IPS DF 6.9 (cell line): ENCODE results near the gene FXYD7.

Experiments used
- DNase-seq: peaks from one replicate; pipeline ENCODE4 v3.0.0-alpha.2; 2013; ENCODE audit warnings: low read depth, low spot score
- H3K27ac ChIP-seq: one replicate; pipeline ENCODE4 v1.5.1; 2013; ENCODE audit warnings: low read length, control low read depth
- H3K27me3 ChIP-seq: 2 replicates; pipeline ENCODE4 v1.6.1; 2013; ENCODE audit warnings: mild to moderate bottlenecking, low read length; ENCODE audit not compliant: control insufficient read depth, insufficient read depth
- H3K36me3 ChIP-seq: 2 replicates; pipeline ENCODE4 v1.6.1; 2013; ENCODE audit warnings: low read length; ENCODE audit not compliant: control insufficient read depth, insufficient read depth
- H3K4me1 ChIP-seq: 2 replicates; pipeline ENCODE4 v1.6.1; 2013; ENCODE audit warnings: low read length; ENCODE audit not compliant: control insufficient read depth, insufficient read depth
- H3K4me3 ChIP-seq: 2 replicates; pipeline ENCODE4 v1.5.1; 2013; ENCODE audit warnings: mild to moderate bottlenecking, low read length
- H3K9me3 ChIP-seq: 2 replicates; pipeline ENCODE4 v1.6.1; 2013; ENCODE audit warnings: low read length, inconsistent platforms; ENCODE audit not compliant: control insufficient read depth, insufficient read depth
- WGBS: extraction: QIAGEN DNeasy Blood & Tissue Kit; methylation state at CpG from one replicate; pipeline ENCODE4 v1.1.7; 2013; ENCODE audit warnings: mixed read lengths, missing lambda C conversion rate; ENCODE audit not compliant: insufficient read length, insufficient coverage; 5-methylcytosine and 5-hydroxymethylcytosine counted together

Gene FXYD7

DNA sequence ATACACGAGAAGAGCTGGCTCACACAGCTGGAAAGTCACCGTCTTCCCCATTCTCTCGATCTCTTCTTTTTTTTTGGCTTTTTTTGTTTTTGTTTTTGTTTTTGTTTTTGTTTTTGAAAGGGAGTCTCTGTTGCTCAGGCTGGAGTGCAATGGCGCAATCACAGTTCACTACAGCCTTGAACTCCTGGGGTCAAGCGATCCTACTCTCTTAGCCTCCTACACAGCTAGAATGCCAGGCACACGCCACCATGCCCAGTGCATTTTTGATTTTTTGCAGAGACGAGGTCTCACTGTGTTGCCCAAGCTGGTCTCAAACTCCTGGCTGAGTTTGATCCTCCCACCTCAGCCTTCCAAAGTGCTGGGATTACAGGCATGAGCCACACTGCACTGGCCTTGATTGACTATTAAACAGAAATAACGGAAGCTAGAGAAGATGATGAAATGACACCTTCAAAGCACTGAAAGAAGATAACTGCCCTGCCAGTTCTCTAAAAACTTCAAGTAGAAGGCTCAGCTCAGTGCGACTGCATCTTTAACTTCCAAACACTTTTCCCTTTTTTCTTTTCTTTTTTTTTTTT lies 23.4 kb upstream of the FXYD7 start:
- Histone ChIP-seq H3K4me1 (peaks cover 2% of the 10 kb centered on the region; the same call in 1 of the 2 replicates), H3K27me3 (no peaks in the 10 kb centered on the region), H3K36me3 (no peaks in the 10 kb centered on the region), H3K27ac (no peak overlapping the region), H3K9me3 (no peaks in the 10 kb centered on the region), H3K4me3 (no peak overlapping the region)
- no CpG with 5 or more reads among the region's 9 CpGs for WGBS
- no peak for DNase-seq

DNA sequence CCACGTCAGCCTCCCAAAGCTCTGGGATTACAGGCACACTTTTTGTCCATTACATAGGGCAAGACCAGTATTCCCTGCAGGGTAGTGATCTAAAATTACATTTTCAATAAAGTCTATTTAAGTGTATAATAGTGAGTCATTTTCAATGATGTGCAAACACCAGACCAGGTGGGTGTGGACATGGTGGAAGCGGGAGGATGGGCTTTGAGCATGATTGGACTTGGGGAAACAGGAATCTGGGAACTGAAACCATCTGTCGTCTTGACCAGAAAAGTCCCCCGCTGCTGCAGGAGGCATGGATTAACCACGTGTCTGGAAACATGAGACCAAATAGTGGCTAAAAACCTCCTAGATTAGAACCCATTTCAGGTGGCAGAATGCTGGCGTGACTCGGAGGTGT lies 22.6 kb upstream of the FXYD7 start:
- no peak for DNase-seq
- WGBS, result no CpG with 5 or more reads among the region's 7 CpGs
- Histone ChIP-seq H3K27ac (no peak overlapping the region), H3K9me3 (no peaks in the 10 kb centered on the region), H3K4me3 (no peak overlapping the region), H3K4me1 (peaks cover 2% of the 10 kb centered on the region; the same call in 1 of the 2 replicates), H3K36me3 (no peaks in the 10 kb centered on the region), H3K27me3 (no peaks in the 10 kb centered on the region)

DNA sequence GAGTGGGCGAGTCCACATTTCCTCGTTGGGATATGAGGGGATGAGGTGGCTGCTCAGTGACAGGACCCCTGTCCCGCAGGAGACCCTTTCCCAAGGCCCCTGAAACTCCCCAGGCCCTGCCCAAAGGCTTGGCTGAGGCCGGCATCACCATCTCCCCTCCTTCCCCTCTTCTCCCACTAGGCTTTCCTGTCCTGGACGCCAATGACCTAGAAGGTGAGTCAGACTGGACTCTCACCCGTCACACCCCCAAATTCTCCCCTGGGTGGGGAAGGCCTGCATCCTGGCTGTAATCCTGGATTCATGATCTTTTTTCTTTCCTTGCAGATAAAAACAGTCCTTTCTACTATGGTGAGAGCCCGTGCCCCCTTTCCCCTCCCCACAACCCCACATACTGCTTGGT lies 22.2 kb upstream of the FXYD7 start:
- H3K4me1 ChIP-seq, result peaks cover 2% of the 10 kb centered on the region; the same call in 1 of the 2 replicates

DNA sequence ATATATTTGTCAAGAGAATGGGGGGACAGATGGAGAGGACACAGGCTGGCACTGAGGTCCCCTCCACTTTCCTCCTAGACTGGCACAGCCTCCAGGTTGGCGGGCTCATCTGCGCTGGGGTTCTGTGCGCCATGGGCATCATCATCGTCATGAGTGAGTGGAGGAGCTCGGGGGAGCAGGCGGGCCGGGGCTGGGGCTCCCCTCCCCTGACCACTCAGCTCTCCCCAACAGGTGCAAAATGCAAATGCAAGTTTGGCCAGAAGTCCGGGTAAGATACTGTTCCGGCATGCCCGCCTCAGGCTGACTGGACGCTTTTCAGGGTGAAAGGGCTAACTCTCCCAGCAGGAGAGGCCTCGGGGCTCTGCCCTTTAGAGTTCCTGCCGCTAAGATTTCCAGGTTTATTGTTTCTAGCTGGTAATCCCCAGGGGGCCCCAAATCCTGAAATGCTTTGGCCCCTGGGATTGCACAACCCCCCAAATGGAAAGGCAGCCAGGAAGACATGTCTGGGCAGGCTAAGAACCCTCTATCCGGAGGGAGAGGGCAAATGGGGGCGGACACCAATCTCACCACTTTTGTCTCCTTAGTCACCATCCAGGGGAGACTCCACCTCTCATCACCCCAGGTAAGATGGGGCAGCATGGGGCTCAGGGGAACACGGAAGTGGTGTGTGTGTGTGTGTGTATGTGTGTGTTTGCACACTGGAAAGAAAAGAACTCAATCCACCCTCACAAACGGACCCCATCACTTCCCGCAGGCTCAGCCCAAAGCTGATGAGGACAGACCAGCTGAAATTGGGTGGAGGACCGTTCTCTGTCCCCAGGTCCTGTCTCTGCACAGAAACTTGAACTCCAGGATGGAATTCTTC lies 20.1 kb upstream of the FXYD7 start:
- no peaks in the 10 kb centered on the region for H3K36me3 ChIP-seq
- H3K4me3 ChIP-seq, result no peak overlapping the region
- no CpG with 5 or more reads among the region's 19 CpGs for WGBS
- no peak overlapping the region for H3K27ac ChIP-seq
- H3K9me3 ChIP-seq, result no peaks in the 10 kb centered on the region
- no peaks in the 10 kb centered on the region for H3K27me3 ChIP-seq
- no peak for DNase-seq
- peaks cover 2% of the 10 kb centered on the region; the same call in 1 of the 2 replicates for H3K4me1 ChIP-seq

More for the DNA sequence above, 22.2 kb upstream of the FXYD7 start:
- Histone ChIP-seq H3K4me3 (no peak overlapping the region), H3K9me3 (no peaks in the 10 kb centered on the region), H3K27ac (no peak overlapping the region), H3K27me3 (no peaks in the 10 kb centered on the region), H3K36me3 (no peaks in the 10 kb centered on the region)
- DNase-seq, result no peak
- WGBS, result no CpG with 5 or more reads among the region's 7 CpGs

DNA sequence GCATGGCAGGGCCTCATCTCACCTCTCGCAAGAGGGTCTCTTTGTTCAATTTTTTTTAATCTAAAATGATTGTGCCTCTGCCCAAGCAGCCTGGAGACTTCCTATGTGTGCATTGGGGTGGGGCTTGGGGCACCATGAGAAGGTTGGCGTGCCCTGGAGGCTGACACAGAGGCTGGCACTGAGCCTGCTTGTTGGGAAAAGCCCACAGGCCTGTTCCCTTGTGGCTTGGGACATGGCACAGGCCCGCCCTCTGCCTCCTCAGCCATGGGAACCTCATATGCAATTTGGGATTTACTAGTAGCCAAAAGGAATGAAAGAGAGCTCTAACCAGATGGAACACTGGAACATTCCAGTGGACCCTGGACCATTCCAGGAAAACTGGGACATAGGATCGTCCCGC lies 19.5 kb upstream of the FXYD7 start:
- H3K27me3 ChIP-seq, result no peaks in the 10 kb centered on the region
- H3K27ac ChIP-seq, result no peak overlapping the region
- no CpG with 5 or more reads among the region's 5 CpGs for WGBS
- peaks cover 2% of the 10 kb centered on the region; the same call in 1 of the 2 replicates for H3K4me1 ChIP-seq
- no peaks in the 10 kb centered on the region for H3K9me3 ChIP-seq
- no peak for DNase-seq
- no peak overlapping the region for H3K4me3 ChIP-seq
- no peaks in the 10 kb centered on the region for H3K36me3 ChIP-seq

DNA sequence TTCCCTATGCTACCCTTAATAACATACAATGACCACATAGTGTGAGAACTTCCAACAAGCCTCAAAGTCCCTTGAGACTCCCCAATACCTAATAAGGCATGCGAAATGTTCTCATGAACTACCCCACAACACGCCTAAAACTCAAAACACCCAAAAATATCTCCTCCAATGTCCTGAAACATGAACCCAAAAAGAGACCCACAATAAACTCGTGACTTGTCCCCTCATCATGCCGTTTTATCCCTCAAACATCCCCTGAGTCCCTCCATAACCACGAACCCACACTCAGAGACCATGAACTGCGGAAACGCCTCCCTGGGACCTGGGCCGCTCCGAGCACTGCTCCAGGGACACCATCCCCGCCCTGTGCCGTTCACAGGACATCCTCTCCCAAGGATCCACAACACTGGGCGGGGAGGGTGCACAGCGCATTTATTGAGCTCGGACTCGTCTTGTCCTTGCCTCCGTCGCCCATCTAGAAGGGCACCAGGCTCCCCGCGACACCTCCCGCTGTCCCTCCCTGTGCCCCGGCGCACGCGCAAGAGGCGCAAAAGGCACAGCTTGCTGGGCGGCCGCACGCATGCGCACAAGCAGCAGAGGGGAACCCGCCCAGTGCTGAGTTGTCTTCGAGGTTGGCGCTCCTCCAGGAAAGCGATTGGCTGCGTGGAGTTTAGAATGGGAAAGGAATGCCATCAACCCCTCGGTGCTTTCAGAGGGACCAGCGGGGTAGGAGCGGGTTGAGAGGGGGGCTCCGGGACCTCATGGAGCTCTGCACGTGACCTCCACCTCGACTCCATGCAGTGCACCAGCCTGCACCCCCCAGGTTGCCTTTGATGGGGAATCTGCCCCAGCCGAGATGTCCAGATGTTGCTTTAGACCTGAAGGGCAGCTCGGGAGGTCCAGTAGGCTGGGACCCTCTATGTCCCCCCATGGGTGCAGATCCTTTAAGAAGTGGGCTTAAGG lies 18.7 kb upstream of the FXYD7 start:
- Histone ChIP-seq H3K4me1 (0 out of 2 replicates have a peak, but pooled peaks cover 2% of the 10 kb centered on the region), H3K9me3 (no peaks in the 10 kb centered on the region), H3K4me3 (no peak overlapping the region; the same call in 1 of the 2 replicates), H3K27ac (no peak overlapping the region), H3K27me3 (no peaks in the 10 kb centered on the region), H3K36me3 (no peaks in the 10 kb centered on the region)
- 100% methylated on average over 3 of the region's 42 CpGs for WGBS
- no peak for DNase-seq

DNA sequence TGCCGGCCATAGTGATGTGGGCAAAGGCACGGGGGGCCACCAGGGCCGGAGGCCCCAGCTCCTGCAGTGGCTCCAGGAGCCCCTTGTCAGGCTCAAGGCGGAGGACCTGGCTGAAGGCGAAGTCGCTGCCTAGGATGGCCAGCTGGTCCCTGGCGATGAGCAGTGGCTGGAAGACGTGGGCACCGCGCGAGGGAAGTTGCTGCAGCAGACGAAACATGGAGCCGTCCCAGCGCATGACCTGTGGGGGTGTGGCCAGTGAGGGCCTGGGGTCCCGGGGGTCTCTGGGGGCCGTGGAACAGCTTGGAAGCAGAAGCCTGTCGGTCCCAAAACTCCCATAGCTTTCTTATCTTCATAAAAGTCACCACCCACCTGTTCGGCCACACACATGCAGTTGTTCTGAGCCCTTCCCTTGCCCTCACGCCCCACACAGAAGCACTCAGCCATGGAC lies 17.8 kb upstream of the FXYD7 start:
- Histone ChIP-seq H3K27ac (no peak overlapping the region), H3K27me3 (no peaks in the 10 kb centered on the region), H3K36me3 (no peaks in the 10 kb centered on the region), H3K9me3 (no peaks in the 10 kb centered on the region), H3K4me3 (no peak overlapping the region), H3K4me1 (0 out of 2 replicates have a peak, but pooled peaks cover 2% of the 10 kb centered on the region)
- no peak for DNase-seq
- no CpG with 5 or more reads among the region's 19 CpGs for WGBS

DNA sequence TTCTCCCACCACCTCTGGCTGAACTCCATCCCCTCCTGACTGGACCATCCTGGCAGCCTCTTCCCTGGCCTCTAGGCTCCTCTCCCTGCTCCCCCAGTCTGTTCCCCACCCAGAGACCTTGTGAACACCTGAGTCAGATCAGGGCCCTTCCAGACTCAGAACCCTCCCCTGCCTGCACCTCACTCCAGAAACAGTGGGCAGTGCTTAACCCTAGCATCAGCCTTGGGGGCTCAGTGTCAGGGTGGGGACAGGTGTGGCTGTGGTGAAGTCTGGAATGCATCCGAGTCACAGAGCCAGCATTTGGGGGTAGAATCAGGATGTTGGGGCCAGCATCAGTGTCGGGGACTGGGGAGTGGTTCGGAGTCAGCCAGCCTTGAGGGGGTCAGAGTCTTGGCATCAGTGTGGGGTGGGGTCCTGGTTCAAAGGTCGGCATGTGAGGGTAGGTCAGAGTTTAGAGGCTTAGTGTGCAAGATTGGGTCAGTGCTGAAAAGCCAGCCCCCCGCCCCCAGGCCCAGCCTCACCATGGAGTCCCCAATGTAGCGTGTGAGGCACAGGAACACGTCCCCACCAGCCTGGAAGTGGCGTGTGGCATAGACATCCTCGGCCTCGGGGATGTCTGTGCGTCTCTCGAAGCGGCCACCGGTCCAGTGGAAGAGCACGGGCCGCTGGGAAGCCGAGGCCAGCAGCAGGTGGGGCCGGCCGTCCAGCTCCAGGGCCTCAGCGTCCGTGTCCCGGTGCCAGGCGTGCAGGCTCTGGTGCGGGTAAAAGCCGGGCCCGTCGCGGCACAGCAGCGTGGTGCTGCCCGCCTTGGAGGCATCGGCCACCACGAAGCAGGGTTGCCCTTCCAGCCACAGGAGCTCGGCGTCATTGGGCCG lies 17.1 kb upstream of the FXYD7 start:
- no CpG with 5 or more reads among the region's 35 CpGs for WGBS
- no peaks in the 10 kb centered on the region for H3K27me3 ChIP-seq
- H3K4me1 ChIP-seq, result 0 out of 2 replicates have a peak, but pooled peaks cover 2% of the 10 kb centered on the region

DNA sequence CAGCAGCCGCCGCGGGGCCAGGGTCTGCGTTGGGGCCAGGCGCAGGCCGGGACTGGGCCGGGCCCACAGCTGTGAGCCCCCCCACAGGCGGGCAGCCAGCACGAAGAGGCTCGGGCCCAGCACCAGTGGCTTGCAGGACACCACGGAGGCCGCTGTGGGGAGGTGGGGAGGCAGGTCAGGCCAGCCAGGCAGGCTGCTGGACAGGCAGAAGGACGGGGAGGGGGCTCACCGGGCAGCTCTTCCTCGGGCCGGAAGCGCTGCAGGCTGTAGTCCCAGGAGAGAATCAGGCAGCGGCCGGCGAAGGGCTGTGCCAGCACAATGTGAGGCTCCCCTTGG lies 16.5 kb upstream of the FXYD7 start:
- no CpG with 5 or more reads among the region's 20 CpGs for WGBS
- no peaks in the 10 kb centered on the region for H3K36me3 ChIP-seq
- H3K4me3 ChIP-seq, result no peak overlapping the region

More for the DNA sequence above, 17.1 kb upstream of the FXYD7 start:
- no peak overlapping the region for H3K4me3 ChIP-seq
- no peak for DNase-seq
- no peak overlapping the region for H3K27ac ChIP-seq
- no peaks in the 10 kb centered on the region for H3K9me3 ChIP-seq
- no peaks in the 10 kb centered on the region for H3K36me3 ChIP-seq

More for the DNA sequence above, 16.5 kb upstream of the FXYD7 start:
- Histone ChIP-seq H3K9me3 (no peaks in the 10 kb centered on the region), H3K27me3 (no peaks in the 10 kb centered on the region), H3K4me1 (0 out of 2 replicates have a peak, but pooled peaks cover 2% of the 10 kb centered on the region), H3K27ac (no peak overlapping the region)
- DNase-seq, result no peak
